Fibroblast of gingiva (primary cell): ENCODE measurements around the gene PEX14.

ENCODE experiments used
- DNase-seq: peaks from one replicate; pipeline ENCODE4 v3.0.0-alpha.2; 2011; ENCODE audit warnings: low read depth

Gene PEX14

GRCh38 chr1:10544239-10544638 lies 69.5 kb downstream of the PEX14 start:
- DNase-seq, result no peak

GRCh38 chr1:10546896-10547295 lies 72.1 kb downstream of the PEX14 start:
- DNase-seq, result no peak

- DNase-seq, result no peak
Observed at GRCh38 chr1:10549904-10550664, 75.3 kb downstream of the PEX14 start.

GRCh38 chr1:10553118-10553517 lies 78.4 kb downstream of the PEX14 start:
- no peak for DNase-seq

GRCh38 chr1:10555635-10556429 lies 81.1 kb downstream of the PEX14 start:
- DNase-seq, result no peak

- DNase-seq, result no peak
Observed at GRCh38 chr1:10556430-10557005, 81.8 kb downstream of the PEX14 start.

GRCh38 chr1:10557714-10558113 lies 83.0 kb downstream of the PEX14 start:
- no peak for DNase-seq

- DNase-seq, result no peak
Observed at GRCh38 chr1:10559386-10559785, 84.6 kb downstream of the PEX14 start.

- DNase-seq, result peak; percentile 12
Observed at GRCh38 chr1:10561497-10561896, 86.7 kb downstream of the PEX14 start.

GRCh38 chr1:10561955-10562354 lies 87.2 kb downstream of the PEX14 start:
- no peak for DNase-seq

GRCh38 chr1:10564063-10564462 lies 89.3 kb downstream of the PEX14 start:
- no peak for DNase-seq

- no peak for DNase-seq
Observed at GRCh38 chr1:10569531-10569930, 94.8 kb downstream of the PEX14 start.

GRCh38 chr1:10575616-10576015 lies 100.9 kb downstream of the PEX14 start:
- DNase-seq, result peak; percentile 7

GRCh38 chr1:10578070-10578469 lies 103.3 kb downstream of the PEX14 start:
- DNase-seq, result no peak

- no peak for DNase-seq
Observed at GRCh38 chr1:10583641-10584040, 108.9 kb downstream of the PEX14 start.

- DNase-seq, result no peak
Observed at GRCh38 chr1:10585242-10585641, 110.5 kb downstream of the PEX14 start.

- DNase-seq, result no peak
Observed at GRCh38 chr1:10586125-10586524, 111.4 kb downstream of the PEX14 start.

GRCh38 chr1:10588640-10589039 lies 113.9 kb downstream of the PEX14 start:
- no peak for DNase-seq

- no peak for DNase-seq
Observed at GRCh38 chr1:10589074-10589473, 114.3 kb downstream of the PEX14 start.

- no peak for DNase-seq
Observed at GRCh38 chr1:10591010-10591409, 116.3 kb downstream of the PEX14 start.

GRCh38 chr1:10592373-10592772 lies 117.6 kb downstream of the PEX14 start:
- no peak for DNase-seq

GRCh38 chr1:10593750-10594149 lies 119.0 kb downstream of the PEX14 start:
- no peak for DNase-seq

- no peak for DNase-seq
Observed at GRCh38 chr1:10594595-10595223, 120.0 kb downstream of the PEX14 start.
